ENCODE results near the gene PDS5A.
"Not testable (repeated sequence)": the region's sequence is repeated elsewhere in the genome, so short reads cannot be mapped to it uniquely, and the experiment has no call there.

PDS5A gene

GRCh38 chr4:39978378-39978775 is 666 bp upstream of the PDS5A start:
- Histone ChIP-seq H3K27me3 (ENCODE audit: low read depth, low read length) (no peaks in the 10 kb centered on the region), H3K4me2 (ENCODE audit: low read length) (peak overlapping the region; percentile 93), H3K9ac (ENCODE audit: low read length) (peak overlapping the region; percentile 90), H3K79me2 (ENCODE audit: low read length) (peaks cover 42% of the 10 kb centered on the region), H3K9me3 (ENCODE audit: insufficient read depth, low read length) (no peaks in the 10 kb centered on the region), H4K20me1 (ENCODE audit: insufficient read depth, low read length) (peaks cover 13% of the 10 kb centered on the region), H2AFZ (ENCODE audit: low read depth, low read length) (peak overlapping the region; percentile 98), H3K27ac (ENCODE audit: low read length) (peak overlapping the region; percentile 67), H3K4me3 (ENCODE audit: low read length) (peak overlapping the region; percentile 97), H3K36me3 (replicated peaks; ENCODE audit: low read depth, low read length) (peaks cover 16% of the 10 kb centered on the region), H3K4me1 (ENCODE audit: low read length) (peaks cover 18% of the 10 kb centered on the region)
- TF ChIP-seq EZH2phosphoT487 (IDR thresholded peaks at IDR 0.05; ENCODE audit: low read depth), result no peak
- TF ChIP-seq CTCF (IDR thresholded peaks at IDR 0.05; ENCODE audit: low read depth, low read length), result no peak

DNA sequence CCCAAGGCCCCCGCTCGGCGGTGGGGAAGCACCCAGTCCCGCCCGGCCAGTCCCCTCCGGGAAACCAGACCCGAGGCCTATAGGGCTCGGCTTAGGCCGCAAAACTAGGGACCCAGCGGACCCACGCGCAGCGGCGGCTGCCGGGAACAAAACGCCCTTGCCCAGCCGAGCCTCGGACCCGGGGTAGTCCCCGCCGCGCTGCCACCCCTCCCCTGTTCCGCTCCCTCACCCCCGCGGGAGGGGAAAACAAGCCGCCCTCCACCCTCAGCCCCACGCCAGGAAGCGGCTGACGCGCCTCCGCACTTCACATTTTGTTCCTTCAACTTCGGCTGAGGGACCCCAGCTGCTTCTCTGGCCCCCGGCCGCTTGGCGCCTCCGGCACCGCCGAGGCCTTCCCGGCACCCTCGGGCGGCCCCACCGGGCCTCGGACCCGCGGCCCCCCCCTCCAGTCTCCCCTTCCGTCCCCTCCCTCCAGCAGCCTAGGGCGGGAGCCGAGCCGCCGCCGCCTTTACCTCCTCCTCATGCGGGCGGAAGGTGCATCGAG is 694 bp downstream of the PDS5A start:
- Histone ChIP-seq H3K9me3 (ENCODE audit: insufficient read depth, low read length) (no peaks in the 10 kb centered on the region), H3K4me1 (ENCODE audit: low read length) (peaks cover 18% of the 10 kb centered on the region), H2AFZ (ENCODE audit: low read depth, low read length) (peak overlapping the region; percentile 49; the same call in 1 of the 2 replicates), H4K20me1 (ENCODE audit: insufficient read depth, low read length) (peaks cover 13% of the 10 kb centered on the region), H3K4me2 (ENCODE audit: low read length) (peak overlapping the region; percentile 97), H3K27ac (ENCODE audit: low read length) (peak overlapping the region; percentile 81), H3K4me3 (ENCODE audit: low read length) (peak overlapping the region; percentile 97), H3K9ac (ENCODE audit: low read length) (peak overlapping the region; percentile 99), H3K27me3 (ENCODE audit: low read depth, low read length) (no peaks in the 10 kb centered on the region), H3K79me2 (ENCODE audit: low read length) (peaks cover 55% of the 10 kb centered on the region), H3K36me3 (replicated peaks; ENCODE audit: low read depth, low read length) (peaks cover 16% of the 10 kb centered on the region)
- TF ChIP-seq EZH2phosphoT487 (IDR thresholded peaks at IDR 0.05; ENCODE audit: low read depth), result no peak

- Histone ChIP-seq H3K27ac (ENCODE audit: low read length) (peak overlapping the region; percentile 81), H3K9ac (ENCODE audit: low read length) (peak overlapping the region; percentile 99), H2AFZ (ENCODE audit: low read depth, low read length) (0 out of 2 replicates have a peak overlapping the region, but pooled peaks have one; percentile 49), H4K20me1 (ENCODE audit: insufficient read depth, low read length) (peaks cover 13% of the 10 kb centered on the region), H3K4me2 (ENCODE audit: low read length) (peak overlapping the region; percentile 97), H3K4me3 (ENCODE audit: low read length) (peak overlapping the region; percentile 97), H3K27me3 (ENCODE audit: low read depth, low read length) (no peaks in the 10 kb centered on the region), H3K4me1 (ENCODE audit: low read length) (peaks cover 19% of the 10 kb centered on the region), H3K9me3 (ENCODE audit: insufficient read depth, low read length) (no peaks in the 10 kb centered on the region), H3K79me2 (ENCODE audit: low read length) (peaks cover 62% of the 10 kb centered on the region), H3K36me3 (replicated peaks; ENCODE audit: low read depth, low read length) (peaks cover 16% of the 10 kb centered on the region)
- TF ChIP-seq CTCF (IDR thresholded peaks at IDR 0.05; ENCODE audit: low read depth, low read length), result peak; percentile 80
- TF ChIP-seq EZH2phosphoT487 (IDR thresholded peaks at IDR 0.05; ENCODE audit: low read depth), result no peak
Measured at GRCh38 chr4:39976141-39976944, 1.4 kb downstream of the PDS5A start.

DNA sequence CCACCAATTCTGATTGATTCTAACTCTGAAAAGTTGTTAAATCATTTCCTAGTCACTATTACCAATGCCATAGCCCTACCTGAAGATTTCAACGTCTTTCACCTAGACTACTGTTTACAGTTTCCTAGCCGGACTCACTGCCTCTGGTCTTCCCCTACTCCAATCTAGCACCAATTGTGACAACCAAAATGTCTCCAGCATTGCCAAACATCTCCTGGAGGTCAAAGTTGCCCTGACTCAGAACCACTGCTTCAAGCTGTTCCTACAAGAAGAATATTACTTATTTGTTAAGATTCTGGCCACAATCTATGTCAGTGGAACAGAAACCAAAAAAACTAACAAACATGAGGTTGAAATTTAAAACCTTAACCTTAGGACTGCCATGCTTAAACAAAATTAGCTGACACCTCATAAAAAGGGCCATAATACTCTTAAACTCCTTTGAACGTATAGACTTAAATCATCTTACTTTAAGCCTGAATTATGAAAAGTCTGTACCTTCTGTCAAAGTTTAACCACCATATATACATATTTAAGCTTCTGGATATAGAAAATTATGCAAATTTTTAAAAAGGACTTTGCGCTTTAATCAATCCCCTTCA is 2.1 kb downstream of the PDS5A start:
- Histone ChIP-seq H3K36me3 (replicated peaks; ENCODE audit: low read depth, low read length) (peaks cover 16% of the 10 kb centered on the region), H3K4me2 (ENCODE audit: low read length) (peak overlapping the region; percentile 97), H4K20me1 (ENCODE audit: insufficient read depth, low read length) (peaks cover 16% of the 10 kb centered on the region), H2AFZ (ENCODE audit: low read depth, low read length) (no peak overlapping the region), H3K79me2 (ENCODE audit: low read length) (peaks cover 69% of the 10 kb centered on the region), H3K27ac (ENCODE audit: low read length) (peak overlapping the region; percentile 81), H3K27me3 (ENCODE audit: low read depth, low read length) (no peaks in the 10 kb centered on the region), H3K9ac (ENCODE audit: low read length) (peak overlapping the region; percentile 99), H3K4me3 (ENCODE audit: low read length) (peak overlapping the region; percentile 97), H3K9me3 (ENCODE audit: insufficient read depth, low read length) (no peaks in the 10 kb centered on the region), H3K4me1 (ENCODE audit: low read length) (peaks cover 27% of the 10 kb centered on the region)
- TF ChIP-seq CTCF (IDR thresholded peaks at IDR 0.05; ENCODE audit: low read depth, low read length) (no peak), EZH2phosphoT487 (IDR thresholded peaks at IDR 0.05; ENCODE audit: low read depth) (no peak)

GRCh38 chr4:39973052-39973451 is 4.7 kb downstream of the PDS5A start:
- H3K27me3 ChIP-seq (ENCODE audit: low read depth, low read length); H3K4me3 ChIP-seq (ENCODE audit: low read length); H3K9me3 ChIP-seq (ENCODE audit: insufficient read depth, low read length); H3K27ac ChIP-seq (ENCODE audit: low read length); H3K4me2 ChIP-seq (ENCODE audit: low read length); H2AFZ ChIP-seq (ENCODE audit: low read depth, low read length); H3K9ac ChIP-seq (ENCODE audit: low read length): not testable (repeated sequence)
- Histone ChIP-seq H3K36me3 (replicated peaks; ENCODE audit: low read depth, low read length) (peaks cover 27% of the 10 kb centered on the region), H4K20me1 (ENCODE audit: insufficient read depth, low read length) (peaks cover 26% of the 10 kb centered on the region), H3K4me1 (ENCODE audit: low read length) (peaks cover 23% of the 10 kb centered on the region), H3K79me2 (ENCODE audit: low read length) (peaks cover 95% of the 10 kb centered on the region)
